A673 (cell line): ENCODE data around the gene SELENOF.

ENCODE experiments used
- EZH2 ChIP-seq: fragments of 200-600 bp; sonication (generic); IDR thresholded peaks from 2 replicates; pipeline ENCODE4 v1.6.1; 2017; ENCODE audit warnings: borderline replicate concordance, low read depth, mild to moderate bottlenecking, mixed read lengths, antibody characterized with exemption, low read length; ENCODE audit not compliant: poor library complexity, severe bottlenecking
- TF ChIP-seq, protein P1 (sequence below): fragments of 300-800, 200-600 bp; sonication (generic); conservative IDR thresholded peaks from 2 replicates; pipeline ENCODE4 v1.5.1; 2017; ENCODE audit warnings: low read depth, mild to moderate bottlenecking, antibody characterized with exemption, low read length, moderate library complexity, mixed read lengths

DNA sequence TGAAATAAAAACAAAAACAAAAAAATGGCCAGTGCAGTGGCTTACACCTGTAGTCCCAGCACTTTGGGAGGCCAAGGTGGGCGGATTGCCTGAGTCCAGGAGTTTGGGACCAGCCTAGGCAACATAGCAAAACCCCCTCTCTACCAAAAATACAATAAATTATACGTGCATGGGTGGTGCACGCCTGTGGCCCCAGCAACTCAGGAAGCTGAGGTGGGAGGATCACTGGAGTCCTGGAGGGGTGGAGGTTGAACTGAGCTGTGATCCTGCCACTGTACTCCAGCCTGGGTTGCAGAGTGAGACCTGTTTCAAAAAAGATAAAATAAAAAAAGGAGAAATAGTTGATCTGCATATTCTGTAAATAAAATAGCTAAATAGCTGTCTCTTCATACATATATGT lies 41.8 kb upstream of the SELENOF start:
- no peak for TF ChIP-seq EZH2
- TF ChIP-seq, protein P1, sequence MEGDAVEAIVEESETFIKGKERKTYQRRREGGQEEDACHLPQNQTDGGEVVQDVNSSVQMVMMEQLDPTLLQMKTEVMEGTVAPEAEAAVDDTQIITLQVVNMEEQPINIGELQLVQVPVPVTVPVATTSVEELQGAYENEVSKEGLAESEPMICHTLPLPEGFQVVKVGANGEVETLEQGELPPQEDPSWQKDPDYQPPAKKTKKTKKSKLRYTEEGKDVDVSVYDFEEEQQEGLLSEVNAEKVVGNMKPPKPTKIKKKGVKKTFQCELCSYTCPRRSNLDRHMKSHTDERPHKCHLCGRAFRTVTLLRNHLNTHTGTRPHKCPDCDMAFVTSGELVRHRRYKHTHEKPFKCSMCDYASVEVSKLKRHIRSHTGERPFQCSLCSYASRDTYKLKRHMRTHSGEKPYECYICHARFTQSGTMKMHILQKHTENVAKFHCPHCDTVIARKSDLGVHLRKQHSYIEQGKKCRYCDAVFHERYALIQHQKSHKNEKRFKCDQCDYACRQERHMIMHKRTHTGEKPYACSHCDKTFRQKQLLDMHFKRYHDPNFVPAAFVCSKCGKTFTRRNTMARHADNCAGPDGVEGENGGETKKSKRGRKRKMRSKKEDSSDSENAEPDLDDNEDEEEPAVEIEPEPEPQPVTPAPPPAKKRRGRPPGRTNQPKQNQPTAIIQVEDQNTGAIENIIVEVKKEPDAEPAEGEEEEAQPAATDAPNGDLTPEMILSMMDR = no peak
